Lower lobe of right lung (tissue), 2 donors: ENCODE data around the gene ZC3H10. TPM values are rescaled to one million over a fixed set of nuclear protein-coding genes. Genes with fewer than 3 reads are reported as not detected.

Experiments used
- ATAC-seq, 2 donors: fragments of 200-7000 bp; cut with Tn5 transposase; one replicate each; pipeline ENCODE4 v1.9.1; 2020 to 2022; ENCODE audit warnings: mild to moderate bottlenecking in 2 of 2, moderate library complexity in 2 of 2
- DNase-seq: peaks from one replicate; pipeline ENCODE4 v3.0.0-alpha.2; 2020
- H3K27ac ChIP-seq: fragments of 200-600 bp; one replicate; pipeline ENCODE4 v1.8.0; 2022
- H3K27me3 ChIP-seq: fragments of 200-600 bp; one replicate; pipeline ENCODE4 v1.8.0; 2022; ENCODE audit warnings: low read depth
- H3K36me3 ChIP-seq: fragments of 200-600 bp; one replicate; pipeline ENCODE4 v1.8.0; 2022; ENCODE audit warnings: mild to moderate bottlenecking
- H3K4me1 ChIP-seq: fragments of 200-600 bp; one replicate; pipeline ENCODE4 v1.8.0; 2022
- H3K4me3 ChIP-seq: fragments of 200-600 bp; one replicate; pipeline ENCODE4 v1.8.0; 2022; ENCODE audit warnings: mild to moderate bottlenecking
- H3K9me3 ChIP-seq: fragments of 200-600 bp; one replicate; pipeline ENCODE4 v1.8.0; 2022
- CTCF ChIP-seq: fragments of 200-600 bp; IDR thresholded peaks from one replicate; pipeline ENCODE4 v1.8.0; 2022; ENCODE audit warnings: antibody characterized with exemption, mild to moderate bottlenecking
- intact Hi-C: fragments of 100-400 bp; cut with DNase I; formaldehyde crosslinking; loops from one replicate; pipeline ENCODE4 v1.11.0; 2022
- total RNA-seq: library from RNA; stranded (reverse); fragmentation: NEBNext Ultra II Directional; extraction: Animal tissue kit (Norgen Biotek cat#: 25700); gene quantifications from one replicate; pipeline ENCODE4 v1.2.1, GENCODE V29; 2021
- donor health status: DM: no; HTN: yes; CAD: no; lungs with severe emphysema.

ZC3H10 gene
- total RNA-seq, 1 donor from 2014 or later = 12.5 TPM

GRCh38 chr12:56150563-56150962 is 32.5 kb downstream of the ZC3H10 start:
- no peaks in the 10 kb centered on the region for H3K9me3 ChIP-seq
- no peaks in the 10 kb centered on the region for H3K27me3 ChIP-seq
- DNase-seq (no peak), ATAC-seq (no peak)
- no peaks in the 10 kb centered on the region for H3K36me3 ChIP-seq
- no peak overlapping the region for H3K27ac ChIP-seq
- no peak for TF ChIP-seq CTCF
- intact Hi-C loops = no loop called here
- no peak overlapping the region for H3K4me3 ChIP-seq
- peaks cover 35% of the 10 kb centered on the region for H3K4me1 ChIP-seq

DNA sequence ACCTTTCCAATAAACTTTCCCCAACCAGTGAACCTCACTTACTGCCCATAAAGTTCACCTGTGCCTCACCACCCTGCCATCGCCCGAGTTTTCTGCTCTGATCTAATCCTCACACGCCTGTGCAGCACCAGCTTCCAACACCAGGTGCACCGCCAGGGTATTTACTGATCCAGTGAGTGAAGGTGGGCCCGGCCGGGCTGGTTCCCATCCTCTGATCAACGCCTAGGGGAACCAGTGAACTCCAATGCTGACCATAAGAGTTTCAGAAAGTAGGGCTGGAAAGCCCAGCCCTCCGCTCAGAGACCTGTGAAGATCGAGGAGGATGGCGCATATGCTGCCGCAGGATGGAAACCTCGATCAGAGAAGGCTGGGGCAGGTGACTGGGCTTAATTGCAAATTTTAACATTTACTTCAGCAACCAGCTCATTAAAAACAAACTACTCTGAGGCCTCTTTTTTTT is 33.6 kb downstream of the ZC3H10 start:
- DNase-seq (peak; percentile 77), ATAC-seq (peak; percentile 71 to 77)
- no peaks in the 10 kb centered on the region for H3K36me3 ChIP-seq
- intact Hi-C loops = no loop called here
- H3K4me3 ChIP-seq = peak overlapping the region; percentile 73
- no peaks in the 10 kb centered on the region for H3K9me3 ChIP-seq
- peak; percentile 45 for TF ChIP-seq CTCF
- H3K4me1 ChIP-seq = peaks cover 31% of the 10 kb centered on the region
- H3K27ac ChIP-seq = peak overlapping the region; percentile 92
- no peaks in the 10 kb centered on the region for H3K27me3 ChIP-seq

- Histone ChIP-seq H3K27ac (peak within 1 kb of the TSS; percentile 92), H3K36me3 (no peaks in the 10 kb centered on the region), H3K27me3 (no peaks in the 10 kb centered on the region), H3K4me3 (peak within 1 kb of the TSS; percentile 73), H3K9me3 (no peaks in the 10 kb centered on the region), H3K4me1 (peaks cover 31% of the 10 kb centered on the region)
- peak; percentile 96 to 98 for ATAC-seq
- no peak for TF ChIP-seq CTCF
- DNase-seq = peak; percentile 96
- intact Hi-C loops = no loop called here
These were observed 34.2 kb downstream of the ZC3H10 start, which contains the start of gene MYL6B for GRCh38 chr12:56152132-56152755. Gene MYL6B (plus strand): TSS chr12:56152587. CDS start chr12:56153919, 1,332 bp downstream.

DNA sequence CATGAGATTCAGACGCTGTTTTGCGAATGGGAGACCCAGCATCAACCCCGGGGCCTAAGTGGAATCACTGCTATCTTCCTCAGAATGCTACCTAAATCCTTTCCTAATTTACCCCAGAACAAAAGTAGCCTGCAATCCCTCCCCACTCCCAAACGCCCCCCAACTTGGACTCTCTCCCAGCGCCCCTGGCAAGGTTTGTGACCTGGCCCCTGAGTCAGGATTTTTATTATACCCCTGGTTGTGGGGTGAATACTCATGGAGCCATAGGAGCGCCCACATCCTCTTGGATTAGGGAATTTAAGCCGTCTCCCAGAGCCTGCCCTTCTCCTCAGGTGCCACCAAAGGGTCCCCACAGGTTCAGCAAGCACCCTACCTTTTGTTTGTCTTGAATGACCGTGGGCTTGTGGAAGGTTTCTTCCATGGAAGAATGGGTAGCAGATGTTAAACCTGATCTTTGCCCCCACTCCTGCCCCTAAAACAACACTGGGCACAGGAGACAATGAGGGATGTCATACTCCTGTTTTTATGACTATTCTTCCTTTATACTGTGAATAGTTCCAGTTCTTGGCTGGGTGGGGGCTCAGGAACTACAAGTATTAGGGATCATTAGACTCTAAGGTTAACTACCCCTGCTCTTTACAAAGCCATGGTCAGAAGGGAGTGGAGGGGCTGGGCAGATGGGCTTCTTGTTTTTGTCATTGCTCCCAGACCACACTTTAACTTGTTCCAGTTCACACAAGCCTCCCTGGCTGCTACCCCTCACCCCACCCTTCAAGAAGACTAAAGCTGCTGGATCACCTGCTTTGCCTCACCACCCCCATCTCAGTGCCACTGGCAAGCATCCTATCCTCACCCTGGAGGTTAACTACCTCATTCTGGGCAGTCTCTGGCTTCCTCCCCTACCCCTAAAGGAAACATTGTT is 35.0 kb downstream of the ZC3H10 start:
- DNase-seq (no peak), ATAC-seq (no peak)
- Histone ChIP-seq H3K36me3 (no peaks in the 10 kb centered on the region), H3K4me3 (peak overlapping the region; percentile 73), H3K9me3 (no peaks in the 10 kb centered on the region), H3K4me1 (peaks cover 30% of the 10 kb centered on the region), H3K27ac (peak overlapping the region; percentile 92), H3K27me3 (no peaks in the 10 kb centered on the region)
- intact Hi-C loops = no loop called here
- TF ChIP-seq CTCF = no peak

DNA sequence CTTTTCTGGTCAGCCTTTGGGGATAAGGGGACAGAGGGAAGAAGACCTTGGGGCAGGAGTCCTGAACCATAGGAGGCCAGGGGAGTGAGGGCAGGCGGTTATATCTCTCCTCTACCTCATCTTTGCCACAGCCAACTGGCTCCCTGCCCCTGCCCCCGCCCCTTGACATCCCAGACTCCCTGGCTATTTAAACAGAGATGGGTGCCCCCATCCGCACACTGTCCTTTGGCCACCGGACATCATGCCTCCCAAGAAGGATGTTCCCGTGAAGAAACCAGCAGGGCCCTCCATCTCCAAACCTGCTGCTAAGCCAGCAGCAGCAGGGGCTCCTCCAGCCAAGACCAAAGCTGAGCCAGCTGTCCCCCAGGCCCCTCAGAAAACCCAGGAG is 35.6 kb downstream of the ZC3H10 start:
- no peak for TF ChIP-seq CTCF
- Histone ChIP-seq H3K36me3 (no peaks in the 10 kb centered on the region), H3K9me3 (no peaks in the 10 kb centered on the region), H3K4me3 (no peak overlapping the region), H3K27ac (no peak overlapping the region), H3K27me3 (no peaks in the 10 kb centered on the region), H3K4me1 (peaks cover 30% of the 10 kb centered on the region)
- intact Hi-C loops = no loop called here
- no peak for ATAC-seq
- no peak for DNase-seq
